HL-60 (cell line): ENCODE measurements around the gene ASPN.

Experiments
- POLR2AphosphoS5 ChIP-seq: IDR thresholded peaks from 2 replicates; pipeline ENCODE4 v1.6.1; 2012; ENCODE audit warnings: low read depth
- REST ChIP-seq: IDR thresholded peaks from 2 replicates; pipeline ENCODE4 v1.6.1; 2012; ENCODE audit warnings: low read depth; ENCODE audit not compliant: insufficient replicate concordance
- TF ChIP-seq, protein P1 (sequence below): IDR thresholded peaks from one replicate; pipeline ENCODE4 v1.5.1; 2011; ENCODE audit warnings: low read length, control low read depth, inconsistent platforms; ENCODE audit not compliant: insufficient read depth

DNA sequence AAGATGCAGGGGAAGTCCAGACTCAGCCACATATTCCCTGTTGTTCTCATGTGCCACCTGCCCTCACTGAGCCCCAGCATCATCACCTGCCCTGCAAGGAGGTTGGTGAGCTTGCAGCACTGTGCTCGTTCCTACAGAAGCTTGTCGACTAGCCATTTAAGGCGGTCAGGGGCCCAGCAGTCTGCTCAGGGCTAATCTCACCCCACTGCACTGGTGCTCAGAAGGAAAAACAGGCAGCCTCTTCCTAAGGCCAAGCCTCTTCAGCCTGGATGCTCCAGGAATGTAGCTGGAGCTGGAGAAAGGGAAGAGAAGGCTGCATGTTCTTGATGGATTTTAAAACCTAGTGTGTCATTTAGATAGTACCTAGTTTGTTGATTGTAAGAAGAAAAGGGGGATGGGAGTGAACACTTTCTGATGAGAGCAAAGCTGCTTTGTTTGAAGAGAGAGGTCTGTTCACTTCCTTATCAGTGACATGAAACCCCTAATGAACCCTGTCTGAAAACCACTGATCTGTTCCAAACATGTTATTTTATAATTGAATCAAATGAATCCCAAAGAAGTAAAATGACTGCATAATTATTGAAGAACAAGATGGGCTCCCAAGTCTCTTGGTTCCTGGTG is 10.6 kb upstream of the ASPN start:
- TF ChIP-seq REST (no peak), POLR2AphosphoS5 (no peak)
- TF ChIP-seq, protein P1, sequence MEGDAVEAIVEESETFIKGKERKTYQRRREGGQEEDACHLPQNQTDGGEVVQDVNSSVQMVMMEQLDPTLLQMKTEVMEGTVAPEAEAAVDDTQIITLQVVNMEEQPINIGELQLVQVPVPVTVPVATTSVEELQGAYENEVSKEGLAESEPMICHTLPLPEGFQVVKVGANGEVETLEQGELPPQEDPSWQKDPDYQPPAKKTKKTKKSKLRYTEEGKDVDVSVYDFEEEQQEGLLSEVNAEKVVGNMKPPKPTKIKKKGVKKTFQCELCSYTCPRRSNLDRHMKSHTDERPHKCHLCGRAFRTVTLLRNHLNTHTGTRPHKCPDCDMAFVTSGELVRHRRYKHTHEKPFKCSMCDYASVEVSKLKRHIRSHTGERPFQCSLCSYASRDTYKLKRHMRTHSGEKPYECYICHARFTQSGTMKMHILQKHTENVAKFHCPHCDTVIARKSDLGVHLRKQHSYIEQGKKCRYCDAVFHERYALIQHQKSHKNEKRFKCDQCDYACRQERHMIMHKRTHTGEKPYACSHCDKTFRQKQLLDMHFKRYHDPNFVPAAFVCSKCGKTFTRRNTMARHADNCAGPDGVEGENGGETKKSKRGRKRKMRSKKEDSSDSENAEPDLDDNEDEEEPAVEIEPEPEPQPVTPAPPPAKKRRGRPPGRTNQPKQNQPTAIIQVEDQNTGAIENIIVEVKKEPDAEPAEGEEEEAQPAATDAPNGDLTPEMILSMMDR = no peak
